Putamen (tissue), 1 donor: ENCODE data around the gene ADORA1.

ENCODE experiments used
- DNase-seq: peaks from one replicate; pipeline ENCODE4 v3.0.0-alpha.2; 2016; ENCODE audit warnings: low spot score

Gene ADORA1

GRCh38 chr1:203173011-203173555 is 45.6 kb downstream of the ADORA1 start:
- DNase-seq: no peak

GRCh38 chr1:203173566-203173965 is 46.0 kb downstream of the ADORA1 start:
- DNase-seq: no peak

- no peak for DNase-seq
Observed at GRCh38 chr1:203174324-203174985, 46.9 kb downstream of the ADORA1 start.

GRCh38 chr1:203175237-203175826 is 47.8 kb downstream of the ADORA1 start, which contains the start of gene MYBPH:
Gene MYBPH (minus strand): TSS chr1:203175826. CDS start chr1:203175755, 71 bp downstream.
- no peak for DNase-seq

GRCh38 chr1:203175827-203176241 is 48.3 kb downstream of the ADORA1 start:
- DNase-seq: no peak

GRCh38 chr1:203176273-203177035 is 48.9 kb downstream of the ADORA1 start:
- no peak for DNase-seq

- no peak for DNase-seq
Observed at GRCh38 chr1:203177036-203177405, 49.5 kb downstream of the ADORA1 start.

- DNase-seq: no peak
Observed at GRCh38 chr1:203177470-203178039, 50.0 kb downstream of the ADORA1 start.

- no peak for DNase-seq
Observed at GRCh38 chr1:203178083-203178482, 50.6 kb downstream of the ADORA1 start.

GRCh38 chr1:203178821-203179666 is 51.5 kb downstream of the ADORA1 start:
- no peak for DNase-seq

GRCh38 chr1:203179667-203180005 is 52.1 kb downstream of the ADORA1 start:
- DNase-seq: no peak

- DNase-seq: no peak
Observed at GRCh38 chr1:203180611-203181330, 53.2 kb downstream of the ADORA1 start.

- DNase-seq: no peak
Observed at GRCh38 chr1:203181586-203182386, 54.3 kb downstream of the ADORA1 start.

- no peak for DNase-seq
Observed at GRCh38 chr1:203182387-203182953, 54.9 kb downstream of the ADORA1 start.

GRCh38 chr1:203183828-203184227 is 56.3 kb downstream of the ADORA1 start:
- no peak for DNase-seq

GRCh38 chr1:203184467-203184866 is 56.9 kb downstream of the ADORA1 start:
- DNase-seq: no peak

GRCh38 chr1:203185061-203185461 is 57.5 kb downstream of the ADORA1 start:
- DNase-seq: no peak

GRCh38 chr1:203185585-203185984 is 58.1 kb downstream of the ADORA1 start:
- no peak for DNase-seq

GRCh38 chr1:203186091-203186445 is 58.5 kb downstream of the ADORA1 start:
- no peak for DNase-seq
